Measurements from ENCODE around the gene DPYD.

DNA sequence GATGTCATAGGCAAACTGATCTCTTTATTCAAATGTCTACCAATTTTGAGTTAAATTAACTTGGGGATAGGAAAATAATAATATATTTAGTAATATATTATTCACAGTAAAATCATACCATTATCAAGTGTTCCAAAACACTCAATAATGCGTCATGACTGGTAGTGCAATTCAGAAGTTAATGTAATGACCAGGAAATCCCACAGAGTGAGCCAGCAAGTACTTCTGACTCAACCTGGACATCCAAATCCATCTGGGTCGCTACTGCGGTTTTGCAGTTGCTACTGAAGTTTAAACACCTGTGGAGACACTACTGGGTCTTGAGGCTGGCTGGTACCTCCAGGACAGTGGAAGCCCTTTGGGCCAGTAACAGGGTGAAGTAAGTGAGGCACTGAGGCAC is 44.8 kb downstream of the DPYD start:
- TF ChIP-seq POLR2A (IDR thresholded peaks at IDR 0.05; ENCODE audit: low read length) = no peak
- TF ChIP-seq GATA1 (IDR thresholded peaks at IDR 0.05; ENCODE audit: low read depth, low read length) = no peak
